Stomach smooth muscle (tissue), 2 donors: ENCODE measurements around the gene EHD2.
"Not testable (repeated sequence)": the region's sequence is repeated elsewhere in the genome, so short reads cannot be mapped to it uniquely, and the experiment has no call there.

Experiments
- H3K27ac ChIP-seq: one replicate; pipeline ENCODE4 v1.7.0; 2013; ENCODE audit warnings: mild to moderate bottlenecking, low read length, inconsistent platforms
- H3K27me3 ChIP-seq, 2 donors: one replicate each; pipeline ENCODE4 v1.7.0; 2013; ENCODE audit warnings: low read length in 2 of 2; ENCODE audit not compliant: insufficient read depth in 2 of 2, control insufficient read depth in 1 of 2
- H3K36me3 ChIP-seq, 2 donors: one replicate each; pipeline ENCODE4 v1.7.0; 2013; ENCODE audit warnings: low read length in 2 of 2; ENCODE audit not compliant: control insufficient read depth in 2 of 2, insufficient read depth in 2 of 2
- H3K4me1 ChIP-seq: one replicate; pipeline ENCODE4 v1.7.0; 2013; ENCODE audit warnings: low read length; ENCODE audit not compliant: control insufficient read depth, insufficient read depth
- H3K4me3 ChIP-seq, 2 donors: one replicate each; pipeline ENCODE4 v1.7.0; 2013; ENCODE audit warnings: low read length in 2 of 2
- H3K9ac ChIP-seq, 2 donors: one replicate each; pipeline ENCODE4 v1.7.0; 2013; ENCODE audit warnings: low read length in 2 of 2, mild to moderate bottlenecking in 1 of 2
- H3K9me3 ChIP-seq, 2 donors: one replicate each; pipeline ENCODE4 v1.7.0; 2013; ENCODE audit warnings: low read length in 2 of 2; ENCODE audit not compliant: control insufficient read depth in 2 of 2
- donor health status: healthy.
- donor health status: Pancreatic carcinoma.

EHD2 gene, protein sequence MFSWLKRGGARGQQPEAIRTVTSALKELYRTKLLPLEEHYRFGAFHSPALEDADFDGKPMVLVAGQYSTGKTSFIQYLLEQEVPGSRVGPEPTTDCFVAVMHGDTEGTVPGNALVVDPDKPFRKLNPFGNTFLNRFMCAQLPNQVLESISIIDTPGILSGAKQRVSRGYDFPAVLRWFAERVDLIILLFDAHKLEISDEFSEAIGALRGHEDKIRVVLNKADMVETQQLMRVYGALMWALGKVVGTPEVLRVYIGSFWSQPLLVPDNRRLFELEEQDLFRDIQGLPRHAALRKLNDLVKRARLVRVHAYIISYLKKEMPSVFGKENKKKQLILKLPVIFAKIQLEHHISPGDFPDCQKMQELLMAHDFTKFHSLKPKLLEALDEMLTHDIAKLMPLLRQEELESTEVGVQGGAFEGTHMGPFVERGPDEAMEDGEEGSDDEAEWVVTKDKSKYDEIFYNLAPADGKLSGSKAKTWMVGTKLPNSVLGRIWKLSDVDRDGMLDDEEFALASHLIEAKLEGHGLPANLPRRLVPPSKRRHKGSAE

DNA sequence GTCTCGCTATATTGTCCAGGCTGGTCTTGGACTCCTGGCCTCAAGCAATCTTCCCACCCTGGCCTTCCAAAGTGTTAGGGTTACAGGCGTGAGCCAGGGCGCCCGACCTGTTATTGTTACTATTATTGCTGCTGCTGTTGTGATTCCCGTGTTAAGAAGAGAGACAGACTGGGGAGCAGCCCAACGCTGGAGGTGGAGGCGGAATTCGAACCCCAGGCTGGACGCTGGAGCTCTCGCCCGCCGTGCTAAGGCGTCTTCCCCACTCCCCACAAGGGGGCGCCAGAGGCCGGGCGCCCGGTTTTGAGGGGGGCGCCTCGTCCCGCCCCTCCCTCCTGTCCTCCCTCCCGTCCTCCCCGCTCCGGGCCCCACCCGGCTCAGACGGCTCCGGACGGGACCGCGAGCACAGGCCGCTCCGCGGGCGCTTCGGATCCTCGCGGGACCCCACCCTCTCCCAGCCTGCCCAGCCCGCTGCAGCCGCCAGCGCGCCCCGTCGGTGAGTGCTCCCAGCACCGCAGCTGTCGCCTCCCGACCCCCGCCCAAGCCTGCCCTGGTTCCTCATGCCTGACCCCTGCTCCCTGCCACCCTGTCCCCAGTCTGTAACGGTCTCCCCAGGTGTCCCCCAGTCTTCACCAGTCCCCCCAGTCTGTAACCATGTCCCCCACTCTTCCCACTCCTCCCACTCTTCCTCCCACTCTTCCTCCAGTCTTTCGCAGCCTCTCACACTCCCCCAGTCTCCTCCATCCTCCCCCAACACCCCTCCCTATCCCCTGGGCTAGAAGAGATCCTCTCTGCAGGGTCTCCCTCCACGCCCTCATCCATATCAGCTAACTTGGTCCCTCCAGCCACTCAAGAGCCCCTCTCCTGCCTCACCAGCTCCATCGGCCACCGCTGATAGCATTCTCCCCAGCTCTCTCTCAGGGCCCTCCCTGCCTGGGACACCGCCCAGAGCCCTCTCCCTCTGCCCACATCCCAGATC lies at the start of gene EHD2:
EHD2 (plus strand) TSS at position 377 of the 976 bp plus-strand sequence. CDS start 3,191 bp downstream, outside the sequence.
- Histone ChIP-seq H3K27ac (peak within 1 kb of the TSS; percentile 79), H3K4me1 (peaks cover 37% of the 10 kb centered on the region), H3K9me3 (no peaks in the 10 kb centered on the region), H3K9ac (peak within 1 kb of the TSS; percentile 90 to 93), H3K27me3 (no peaks in the 10 kb centered on the region), H3K36me3 (peaks cover 7 to 17% of the 10 kb centered on the region in 2 donors), H3K4me3 (peak within 1 kb of the TSS; percentile 83 to 89)

GRCh38 chr19:47663435-47663910 lies 49.7 kb upstream of the EHD2 start:
- no peaks in the 10 kb centered on the region for H3K27me3 ChIP-seq
- no peaks in the 10 kb centered on the region for H3K9me3 ChIP-seq
- H3K4me3 ChIP-seq, result peak overlapping the region; percentile 38 to 55
- no peaks in the 10 kb centered on the region for H3K36me3 ChIP-seq
- H3K9ac ChIP-seq, result peak overlapping the region; percentile 14 to 54
- H3K4me1 ChIP-seq, result peaks cover 55% of the 10 kb centered on the region
- peak overlapping the region; percentile 99 for H3K27ac ChIP-seq

- Histone ChIP-seq H3K27ac (peak overlapping the region; percentile 99), H3K27me3 (no peaks in the 10 kb centered on the region), H3K9me3 (no peaks in the 10 kb centered on the region), H3K4me1 (peaks cover 55% of the 10 kb centered on the region), H3K36me3 (no peaks in the 10 kb centered on the region), H3K9ac (peak overlapping the region; percentile 87 to 93), H3K4me3 (peak overlapping the region; percentile 42 to 55)
Measured at GRCh38 chr19:47663911-47664771, 49.1 kb upstream of the EHD2 start.

DNA sequence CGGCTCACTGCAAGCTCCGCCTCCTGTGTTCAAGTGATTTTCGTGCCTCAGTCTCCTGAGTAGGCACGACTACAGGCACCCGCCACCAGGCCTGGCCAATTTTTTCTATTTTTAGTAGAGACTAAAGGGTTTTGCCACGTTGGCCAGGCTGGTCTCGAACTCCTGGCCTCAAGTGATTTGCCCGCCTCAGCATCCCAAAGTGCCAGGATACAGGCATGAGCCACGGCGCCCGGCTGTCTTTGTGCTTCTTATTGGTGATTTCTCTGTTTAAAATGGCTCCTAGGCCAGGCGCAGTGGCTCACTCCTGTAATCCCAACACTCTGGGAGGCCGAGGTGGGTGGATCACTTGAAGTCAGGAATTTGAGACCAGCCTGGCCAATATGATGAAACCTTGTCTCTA lies 44.7 kb upstream of the EHD2 start:
- Histone ChIP-seq H3K36me3 (peaks cover 4 to 17% of the 10 kb centered on the region in 2 donors), H3K4me1 (peaks cover 32% of the 10 kb centered on the region)
- H3K9me3 ChIP-seq, H3K27ac ChIP-seq, H3K27me3 ChIP-seq, H3K4me3 ChIP-seq, H3K9ac ChIP-seq: not testable (repeated sequence)

DNA sequence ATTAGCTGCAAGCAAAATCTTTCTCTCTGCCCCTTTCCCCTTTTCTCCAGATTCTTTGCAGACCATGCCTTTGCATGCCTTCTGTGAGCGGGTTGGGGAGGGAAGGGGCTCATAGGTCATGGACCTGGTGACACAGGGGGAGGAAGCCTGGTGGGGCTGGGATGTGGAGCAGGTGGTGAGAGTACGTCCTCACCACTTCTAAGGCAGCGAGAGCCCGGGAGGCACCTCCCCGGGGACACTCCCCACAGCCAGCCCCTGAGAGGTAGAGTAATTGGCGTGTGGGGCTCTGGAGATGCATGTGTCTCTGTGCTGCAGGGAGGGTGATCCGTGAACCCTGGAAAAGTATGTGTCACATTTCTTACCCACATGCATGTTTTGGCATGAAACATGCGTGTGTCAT lies 42.5 kb upstream of the EHD2 start:
- no peak overlapping the region for H3K4me3 ChIP-seq
- H3K4me1 ChIP-seq, result peaks cover 16% of the 10 kb centered on the region
- no peak overlapping the region for H3K9ac ChIP-seq
- peaks cover 17 to 28% of the 10 kb centered on the region in 2 donors for H3K36me3 ChIP-seq
- no peaks in the 10 kb centered on the region for H3K9me3 ChIP-seq
- H3K27ac ChIP-seq, result no peak overlapping the region
- H3K27me3 ChIP-seq, result no peaks in the 10 kb centered on the region

DNA sequence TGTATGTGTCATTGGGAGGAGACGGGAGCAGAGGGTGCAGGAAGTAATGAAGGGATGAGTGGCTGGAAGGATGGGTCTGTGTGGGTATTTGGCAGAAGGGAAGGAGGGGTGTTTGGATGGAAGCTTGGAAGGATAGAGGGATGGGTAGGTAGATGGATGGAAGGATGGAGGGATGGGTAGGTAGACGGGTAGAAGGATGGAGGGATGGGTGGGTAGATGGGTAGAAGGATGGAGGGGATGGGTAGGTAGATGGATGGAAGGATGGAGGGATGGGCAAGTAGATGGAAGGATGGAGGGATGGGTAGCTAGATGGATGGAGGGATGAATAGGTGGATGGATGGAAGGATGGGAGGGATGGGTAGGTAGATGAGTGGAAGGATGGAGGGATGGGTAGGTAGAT lies 41.7 kb upstream of the EHD2 start:
- Histone ChIP-seq H3K27me3 (no peaks in the 10 kb centered on the region), H3K9me3 (no peaks in the 10 kb centered on the region), H3K27ac (no peak overlapping the region), H3K9ac (no peak overlapping the region), H3K36me3 (peaks cover 17 to 28% of the 10 kb centered on the region in 2 donors), H3K4me3 (no peak overlapping the region), H3K4me1 (peaks cover 12% of the 10 kb centered on the region)

GRCh38 chr19:47673426-47673825 lies 39.8 kb upstream of the EHD2 start:
- peaks cover under 1% of the 10 kb centered on the region for H3K4me1 ChIP-seq
- no peaks in the 10 kb centered on the region for H3K9me3 ChIP-seq
- H3K9ac ChIP-seq, result no peak overlapping the region
- no peak overlapping the region for H3K4me3 ChIP-seq
- H3K27ac ChIP-seq, result no peak overlapping the region
- H3K36me3 ChIP-seq, result peaks cover 23 to 33% of the 10 kb centered on the region in 2 donors
- H3K27me3 ChIP-seq, result no peaks in the 10 kb centered on the region

- no peaks in the 10 kb centered on the region for H3K27me3 ChIP-seq
- H3K4me3 ChIP-seq, result no peak overlapping the region
- H3K9me3 ChIP-seq, result no peaks in the 10 kb centered on the region
- H3K9ac ChIP-seq, result no peak overlapping the region
- peaks cover 24 to 33% of the 10 kb centered on the region in 2 donors for H3K36me3 ChIP-seq
- H3K27ac ChIP-seq, result no peak overlapping the region
- H3K4me1 ChIP-seq, result no peaks in the 10 kb centered on the region
Measured at GRCh38 chr19:47674548-47674947, 38.7 kb upstream of the EHD2 start.

- no peak overlapping the region for H3K9ac ChIP-seq
- H3K27ac ChIP-seq, result no peak overlapping the region
- no peaks in the 10 kb centered on the region for H3K9me3 ChIP-seq
- no peaks in the 10 kb centered on the region for H3K4me1 ChIP-seq
- H3K36me3 ChIP-seq, result peaks cover 25 to 31% of the 10 kb centered on the region in 2 donors
- no peaks in the 10 kb centered on the region for H3K27me3 ChIP-seq
- no peak overlapping the region for H3K4me3 ChIP-seq
Measured at GRCh38 chr19:47675271-47675670, 38.0 kb upstream of the EHD2 start.

GRCh38 chr19:47675859-47676258 lies 37.4 kb upstream of the EHD2 start:
- Histone ChIP-seq H3K36me3 (peaks cover 25% of the 10 kb centered on the region in 2 donors), H3K27ac (no peak overlapping the region), H3K4me3 (no peak overlapping the region), H3K4me1 (no peaks in the 10 kb centered on the region), H3K27me3 (no peaks in the 10 kb centered on the region), H3K9me3 (no peaks in the 10 kb centered on the region), H3K9ac (no peak overlapping the region)
